ENCODE results near the gene SYNGAP1.

DNA sequence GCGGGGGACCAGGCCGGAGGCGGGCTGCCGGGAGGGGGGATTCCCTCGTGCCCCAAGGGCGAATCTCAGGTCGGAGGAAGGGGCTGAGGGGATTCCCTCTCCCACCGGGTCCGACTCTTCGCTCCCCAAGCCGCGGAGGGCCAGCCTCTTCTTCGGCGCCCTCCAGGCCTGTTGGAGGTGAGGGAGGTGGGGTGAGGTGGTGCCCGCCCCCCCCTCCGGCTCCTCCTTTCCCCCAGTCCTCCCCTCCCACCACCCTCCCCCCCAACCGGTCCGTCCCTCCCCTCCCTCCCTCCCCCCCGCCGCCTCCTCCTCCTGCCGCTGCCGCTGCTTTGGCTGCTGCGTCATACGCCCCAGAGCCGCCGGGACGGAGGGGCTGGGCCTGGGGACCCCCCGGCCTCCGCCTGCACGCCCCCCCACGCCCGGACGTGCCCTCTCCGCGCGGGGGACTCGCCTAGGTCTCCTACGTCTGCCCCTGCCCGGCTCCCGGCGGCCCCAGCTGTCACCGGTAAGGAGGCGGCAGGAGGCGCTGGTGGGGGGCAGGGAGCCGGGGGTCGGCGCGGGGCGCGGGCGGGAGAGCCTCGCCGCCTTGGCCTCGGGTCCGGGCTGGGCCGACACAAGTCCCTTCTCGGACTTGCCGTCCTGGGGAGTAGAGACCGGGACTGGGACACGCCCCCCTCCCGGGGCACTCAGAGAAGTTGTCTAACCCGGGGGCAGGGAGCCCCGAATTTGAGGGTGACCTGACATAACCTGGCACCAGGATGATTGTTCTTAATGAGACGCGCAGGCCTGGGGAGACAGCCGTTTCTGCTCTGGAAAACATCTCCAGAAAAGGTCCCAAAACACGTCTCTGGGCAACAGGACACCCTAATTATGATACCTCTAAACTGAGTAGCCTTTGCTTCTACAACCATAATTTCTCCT is 8.9 kb upstream of the SYNGAP1 start, which contains the start of gene PHF1:
- TF ChIP-seq, protein P1, sequence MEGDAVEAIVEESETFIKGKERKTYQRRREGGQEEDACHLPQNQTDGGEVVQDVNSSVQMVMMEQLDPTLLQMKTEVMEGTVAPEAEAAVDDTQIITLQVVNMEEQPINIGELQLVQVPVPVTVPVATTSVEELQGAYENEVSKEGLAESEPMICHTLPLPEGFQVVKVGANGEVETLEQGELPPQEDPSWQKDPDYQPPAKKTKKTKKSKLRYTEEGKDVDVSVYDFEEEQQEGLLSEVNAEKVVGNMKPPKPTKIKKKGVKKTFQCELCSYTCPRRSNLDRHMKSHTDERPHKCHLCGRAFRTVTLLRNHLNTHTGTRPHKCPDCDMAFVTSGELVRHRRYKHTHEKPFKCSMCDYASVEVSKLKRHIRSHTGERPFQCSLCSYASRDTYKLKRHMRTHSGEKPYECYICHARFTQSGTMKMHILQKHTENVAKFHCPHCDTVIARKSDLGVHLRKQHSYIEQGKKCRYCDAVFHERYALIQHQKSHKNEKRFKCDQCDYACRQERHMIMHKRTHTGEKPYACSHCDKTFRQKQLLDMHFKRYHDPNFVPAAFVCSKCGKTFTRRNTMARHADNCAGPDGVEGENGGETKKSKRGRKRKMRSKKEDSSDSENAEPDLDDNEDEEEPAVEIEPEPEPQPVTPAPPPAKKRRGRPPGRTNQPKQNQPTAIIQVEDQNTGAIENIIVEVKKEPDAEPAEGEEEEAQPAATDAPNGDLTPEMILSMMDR (IDR thresholded peaks at IDR 0.05; ENCODE audit: insufficient read depth, low read depth, low read length): no peak
- TF ChIP-seq EZH2 (IDR thresholded peaks at IDR 0.05; ENCODE audit: insufficient read depth, low read length): no peak
